Measurements from ENCODE around the gene IGSF23.
"Not testable (repeated sequence)": the region's sequence is repeated elsewhere in the genome, so short reads cannot be mapped to it uniquely, and the experiment has no call there.

The IGSF23 gene

GRCh38 chr19:44668985-44669764 is 55.8 kb downstream of the IGSF23 start:
- no peak for DNase-seq

- DNase-seq = not testable (repeated sequence)
These were observed 56.7 kb downstream of the IGSF23 start for GRCh38 chr19:44670027-44670426.

GRCh38 chr19:44671400-44671799 is 58.0 kb downstream of the IGSF23 start, which contains the start of gene CEACAM19:
CEACAM19 (plus strand) TSS chr19:44671482; CDS start chr19:44671932, 450 bp downstream.
- no peak for DNase-seq

GRCh38 chr19:44672226-44672625 is 58.9 kb downstream of the IGSF23 start:
- DNase-seq = no peak

GRCh38 chr19:44673510-44673909 is 60.1 kb downstream of the IGSF23 start:
- no peak for DNase-seq

GRCh38 chr19:44675521-44675920 is 62.2 kb downstream of the IGSF23 start:
- DNase-seq = no peak

- no peak for DNase-seq
These were observed 63.9 kb downstream of the IGSF23 start for GRCh38 chr19:44677019-44677811.

- DNase-seq = no peak
These were observed 67.2 kb downstream of the IGSF23 start for GRCh38 chr19:44680536-44680935.

- no peak for DNase-seq
These were observed 68.8 kb downstream of the IGSF23 start for GRCh38 chr19:44681992-44682790.

- no peak for DNase-seq
These were observed 69.4 kb downstream of the IGSF23 start for GRCh38 chr19:44682807-44683206.

GRCh38 chr19:44683434-44684210 is 70.3 kb downstream of the IGSF23 start:
- no peak for DNase-seq

GRCh38 chr19:44684396-44684795 is 71.0 kb downstream of the IGSF23 start:
- DNase-seq = not testable (repeated sequence)

- no peak for DNase-seq
These were observed 71.8 kb downstream of the IGSF23 start for GRCh38 chr19:44684892-44685863.

GRCh38 chr19:44685877-44686276 is 72.5 kb downstream of the IGSF23 start:
- no peak for DNase-seq
